AG08396 (cell line): ENCODE data around the gene ZER1.

ENCODE experiments used
- DNase-seq: peaks from one replicate; pipeline ENCODE4 v3.0.0; 2012; ENCODE audit warnings: low spot score, mixed read lengths

ZER1 gene

DNA sequence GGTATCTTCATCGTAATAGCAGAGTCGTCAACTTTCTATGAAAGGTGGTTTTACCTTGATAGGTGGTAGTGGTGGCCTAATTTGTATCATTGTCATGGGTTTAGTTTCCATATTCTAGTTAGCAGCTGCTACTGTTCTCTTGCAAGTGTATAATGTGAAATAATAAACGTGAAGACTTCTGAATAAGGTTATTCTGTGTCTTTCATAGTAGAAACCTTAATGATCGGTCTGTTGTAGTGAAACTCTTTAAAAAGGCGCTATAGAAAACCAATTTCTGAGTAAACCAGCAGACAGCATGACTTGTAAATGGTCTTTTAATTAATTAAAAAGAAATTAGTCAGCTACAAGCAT is 81.1 kb downstream of the ZER1 start:
- no peak for DNase-seq

DNA sequence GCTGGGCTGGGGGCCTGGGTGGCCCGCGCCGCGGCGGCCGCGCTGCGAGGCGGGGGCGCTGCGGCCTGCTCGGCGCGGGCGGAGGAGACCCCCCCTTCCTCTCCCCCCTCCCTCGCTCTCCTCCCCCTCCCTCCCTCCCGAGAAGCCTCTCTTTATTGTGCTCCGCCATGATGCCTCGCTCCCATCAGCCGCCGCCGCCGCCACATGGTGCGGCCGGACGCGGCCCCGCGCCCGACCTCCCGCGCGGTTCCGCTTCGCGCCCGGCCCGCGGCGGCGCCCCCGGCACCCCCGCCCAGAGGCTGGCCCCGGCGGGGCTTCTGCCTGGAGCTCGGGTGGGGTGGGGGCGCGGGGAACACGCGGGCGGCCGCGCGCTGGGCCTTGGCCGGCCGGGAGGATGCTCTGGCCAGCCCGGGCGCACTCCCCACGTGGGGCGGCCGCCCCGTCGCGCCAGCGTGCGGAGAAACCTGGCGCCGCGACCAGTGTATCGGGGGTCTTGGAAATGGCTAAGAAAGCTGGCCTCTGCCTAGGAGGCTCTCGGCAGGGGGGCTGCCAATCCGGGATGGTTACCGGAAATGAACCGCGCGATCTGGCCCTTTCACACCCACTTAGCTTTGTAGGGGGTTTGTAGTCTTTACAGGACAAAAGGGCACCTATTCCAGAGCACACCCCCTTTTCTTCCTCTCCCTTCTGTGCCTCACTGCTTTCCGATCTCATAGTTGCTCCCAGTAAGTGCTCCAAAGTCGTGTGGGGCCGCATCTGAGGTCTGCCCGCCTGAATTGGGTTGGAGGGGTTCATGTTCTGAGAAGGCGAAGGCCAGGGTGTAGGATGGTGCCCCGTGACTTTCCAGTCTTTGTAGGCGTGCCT is 81.7 kb downstream of the ZER1 start:
- peak; percentile 82 for DNase-seq

DNA sequence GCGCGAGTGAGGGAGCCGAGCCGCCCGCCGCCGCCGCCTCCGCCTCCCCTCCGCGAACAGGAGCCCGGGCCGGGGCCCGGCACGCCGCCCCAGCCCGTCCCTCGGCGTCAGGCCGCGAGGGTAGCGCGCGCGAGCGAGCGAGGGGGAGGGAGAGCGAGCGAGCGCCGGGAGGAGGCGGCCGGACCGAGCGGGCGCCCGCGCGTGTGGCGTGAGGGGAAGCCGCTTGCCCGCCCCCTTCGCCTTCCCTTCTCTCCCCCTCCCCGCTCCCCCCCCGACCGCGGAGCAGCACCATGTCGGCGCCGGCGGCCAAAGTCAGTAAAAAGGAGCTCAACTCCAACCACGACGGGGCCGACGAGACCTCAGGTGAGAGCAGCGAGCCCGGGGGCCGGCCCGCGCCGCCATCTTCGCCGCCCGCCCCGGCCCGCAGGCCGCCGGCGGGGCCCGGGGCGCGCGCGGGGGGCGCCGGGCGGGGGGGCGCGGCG is 82.4 kb downstream of the ZER1 start:
- no peak for DNase-seq

DNA sequence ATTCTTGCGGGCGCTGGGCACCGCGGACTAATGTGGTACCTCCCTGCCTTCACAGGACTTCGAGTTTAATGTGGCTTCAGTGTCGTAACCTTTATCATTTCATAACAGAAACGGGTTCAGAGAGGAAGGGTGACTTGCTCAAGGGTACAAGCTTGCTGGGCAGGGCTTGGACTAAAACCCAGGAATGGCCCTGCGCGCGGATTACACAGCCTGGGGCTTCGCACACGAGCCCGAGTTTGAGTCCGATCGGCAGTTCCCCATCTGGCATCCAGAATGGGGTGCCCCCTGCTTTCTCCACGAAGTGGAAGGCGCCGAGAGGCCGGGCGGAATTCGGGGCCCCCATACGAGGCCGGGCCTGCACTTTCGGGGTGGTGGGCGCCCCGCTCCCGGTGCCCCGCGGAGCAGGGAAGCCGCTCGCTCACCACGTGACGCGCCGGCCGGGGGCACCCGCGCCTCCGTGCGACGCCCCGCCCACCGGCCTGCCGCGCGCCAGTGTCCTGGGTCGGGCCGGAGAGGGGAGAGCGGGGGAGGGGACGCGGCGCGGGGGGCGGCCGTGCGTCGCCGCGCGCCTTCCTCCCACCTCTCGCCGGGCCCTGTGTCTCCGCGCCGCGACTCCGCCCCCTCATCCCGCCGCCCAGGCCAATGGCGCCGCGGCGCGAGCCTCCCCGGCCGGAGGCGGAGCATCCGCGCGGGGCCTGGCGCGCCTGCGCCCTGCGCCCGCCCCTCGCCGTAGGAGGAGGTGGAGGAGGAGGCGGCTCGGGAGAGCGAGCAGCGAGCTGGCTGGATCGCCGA is 83.0 kb downstream of the ZER1 start, which contains the start of gene SET:
Gene SET, plus strand, starts transcription at position 722 of the 792 bp plus-strand sequence. CDS start 361 bp downstream, outside the sequence.
- peak; percentile 100 for DNase-seq

DNA sequence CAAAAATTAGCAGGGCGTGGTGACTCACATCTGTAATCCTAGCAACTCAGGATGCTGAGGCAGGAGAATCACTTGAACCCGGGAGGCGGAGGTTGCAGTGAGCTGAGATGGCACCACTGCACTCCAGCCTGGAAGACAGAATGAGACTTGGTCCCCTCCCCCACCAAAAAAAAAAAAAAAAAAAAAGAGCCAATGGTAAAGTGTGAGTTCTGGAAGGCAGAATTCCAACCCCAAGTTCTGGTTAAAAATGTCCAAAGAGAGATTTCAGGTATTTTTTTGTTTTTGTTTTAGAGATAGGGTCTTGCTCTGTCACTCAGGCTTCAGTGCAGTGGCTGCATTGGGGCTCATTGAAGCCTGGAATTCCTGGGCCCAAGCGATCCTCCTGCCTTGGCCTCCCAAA is 84.3 kb downstream of the ZER1 start:
- DNase-seq: no peak

DNA sequence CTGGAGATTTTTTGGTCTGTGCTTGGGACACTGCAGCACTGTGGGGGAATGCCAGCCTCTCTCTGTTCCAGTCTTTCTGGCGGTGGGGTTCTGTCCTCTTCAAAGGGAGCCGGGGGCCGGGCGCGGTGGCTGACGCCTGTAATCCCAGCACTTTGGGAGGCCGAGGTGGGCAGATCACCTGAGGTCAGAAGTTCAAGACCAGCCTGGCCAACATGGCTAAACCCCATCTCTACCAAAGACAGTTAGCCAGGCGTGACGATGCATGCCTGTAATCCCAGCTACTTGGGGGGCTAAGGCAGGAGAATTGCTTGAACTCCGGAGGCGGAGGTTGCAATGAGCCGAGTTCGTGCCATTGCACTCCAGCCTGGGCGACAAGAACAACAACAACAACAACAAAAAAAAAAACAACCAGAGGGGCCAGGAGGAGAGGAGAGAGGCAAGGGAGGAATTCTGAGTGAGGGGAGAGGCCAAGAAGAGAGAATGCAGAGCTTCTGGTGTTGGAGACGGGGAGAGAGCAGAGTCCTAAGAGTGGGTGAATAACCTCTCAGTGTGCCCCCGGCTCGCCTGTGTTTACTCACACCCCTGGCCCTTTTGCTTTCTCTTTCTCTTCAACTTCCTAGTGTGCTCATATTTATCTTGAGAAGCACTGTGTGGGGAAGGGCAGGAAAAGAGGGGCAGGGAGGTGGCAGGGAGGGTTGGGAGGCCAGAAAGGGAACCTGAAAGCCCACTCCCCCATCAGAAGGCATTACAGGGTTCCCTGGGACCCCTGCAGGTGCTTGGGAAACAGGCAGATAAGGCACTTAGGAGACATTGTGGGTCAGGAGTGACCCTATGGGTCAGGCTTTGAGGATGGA is 85.9 kb downstream of the ZER1 start:
- DNase-seq: no peak

DNA sequence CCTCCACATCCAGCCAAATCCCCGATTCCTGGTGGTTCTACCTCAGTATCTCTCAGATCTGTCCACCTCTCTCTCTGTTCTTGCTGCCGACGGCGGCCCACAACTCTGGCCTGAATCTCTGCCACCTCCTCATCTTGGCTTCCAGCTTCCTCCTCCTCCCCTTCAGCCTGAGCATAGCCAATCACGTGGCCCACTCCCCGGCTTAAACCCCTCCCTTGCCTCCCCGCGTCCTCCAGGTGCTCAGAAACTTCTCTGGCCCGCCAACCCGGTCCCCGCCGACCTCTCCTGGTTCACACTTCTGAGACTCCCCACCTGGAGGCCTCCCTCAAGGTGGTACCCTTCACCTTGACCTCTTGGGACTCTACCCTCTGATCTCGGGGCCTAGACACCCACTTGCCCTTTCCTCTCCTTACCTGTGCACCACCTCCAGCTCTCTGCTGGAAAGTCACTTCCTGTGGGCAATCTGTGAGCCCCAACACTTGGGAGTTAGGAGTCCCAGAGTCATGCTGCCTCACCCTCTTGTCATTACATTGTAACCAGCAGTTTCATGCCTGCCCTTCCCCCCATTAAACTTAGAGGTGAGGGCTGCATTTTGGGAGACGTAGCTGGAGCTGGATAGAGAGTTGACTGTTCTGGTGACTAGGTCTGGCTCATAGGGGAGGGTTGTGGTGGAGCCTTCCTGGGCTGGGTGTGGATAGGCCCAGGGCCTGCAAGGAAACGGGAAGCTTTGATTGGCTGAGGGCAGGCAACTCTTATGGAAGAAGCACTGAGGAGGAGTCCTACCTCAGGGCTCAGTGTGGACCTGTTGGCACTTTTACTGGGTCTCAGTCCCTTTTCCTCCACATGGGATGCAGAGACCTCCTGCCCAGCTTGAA is 87.2 kb downstream of the ZER1 start:
- DNase-seq: peak; percentile 85

DNA sequence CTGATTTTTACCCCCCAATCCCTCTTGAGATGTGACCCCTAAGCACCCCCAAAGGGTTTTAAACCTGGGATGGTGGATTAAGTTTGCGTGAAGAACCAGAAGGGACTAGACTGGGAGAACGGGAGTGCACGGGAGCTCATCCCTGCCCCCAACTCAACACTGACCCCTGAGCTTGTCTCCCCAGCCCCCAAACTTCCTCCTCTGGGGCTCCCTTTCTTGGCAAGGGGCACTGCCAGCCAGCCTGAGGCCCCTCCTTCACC is 87.7 kb downstream of the ZER1 start:
- DNase-seq: no peak

DNA sequence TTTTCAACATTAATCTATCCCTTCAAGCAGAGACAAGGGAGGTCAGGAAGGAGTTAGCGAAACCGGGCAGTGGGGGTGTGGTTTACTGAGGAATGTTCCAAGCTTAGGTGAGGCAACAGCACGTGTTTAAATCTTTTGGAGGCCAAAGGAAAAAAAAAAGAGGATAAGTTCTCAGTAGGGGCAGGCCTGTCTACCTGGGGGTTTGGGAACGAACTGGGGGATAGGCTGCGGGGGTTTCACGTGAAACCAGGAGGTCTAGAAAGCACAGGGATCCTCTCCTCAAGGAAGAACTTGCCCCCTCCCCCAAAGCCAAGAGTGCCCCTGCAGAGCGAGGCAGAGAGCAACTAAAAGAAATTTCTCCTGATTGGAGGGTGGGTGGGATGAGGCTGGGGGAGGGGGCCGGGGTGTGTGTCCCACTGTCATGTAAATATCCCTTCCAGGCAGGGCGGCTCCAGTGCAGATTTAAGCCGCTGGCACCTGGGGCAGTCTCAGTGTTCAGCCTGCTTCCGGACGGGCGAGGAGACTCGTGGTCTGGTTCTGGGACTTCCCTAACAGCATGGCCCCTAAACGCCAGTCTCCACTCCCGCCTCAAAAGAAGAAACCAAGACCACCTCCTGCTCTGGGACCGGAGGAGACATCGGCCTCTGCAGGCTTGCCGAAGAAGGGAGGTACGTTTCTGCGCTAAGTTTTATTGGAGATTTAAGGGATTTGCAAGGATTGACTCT is 88.2 kb downstream of the ZER1 start:
- DNase-seq: peak; percentile 27
